ENCODE data around the gene LYSMD3. TPM values are rescaled to one million over a fixed set of nuclear protein-coding genes. Genes with fewer than 3 reads are reported as not detected.

Gene LYSMD3
- total RNA-seq, 1 experiment from 2014 or later: 14.0 TPM

DNA sequence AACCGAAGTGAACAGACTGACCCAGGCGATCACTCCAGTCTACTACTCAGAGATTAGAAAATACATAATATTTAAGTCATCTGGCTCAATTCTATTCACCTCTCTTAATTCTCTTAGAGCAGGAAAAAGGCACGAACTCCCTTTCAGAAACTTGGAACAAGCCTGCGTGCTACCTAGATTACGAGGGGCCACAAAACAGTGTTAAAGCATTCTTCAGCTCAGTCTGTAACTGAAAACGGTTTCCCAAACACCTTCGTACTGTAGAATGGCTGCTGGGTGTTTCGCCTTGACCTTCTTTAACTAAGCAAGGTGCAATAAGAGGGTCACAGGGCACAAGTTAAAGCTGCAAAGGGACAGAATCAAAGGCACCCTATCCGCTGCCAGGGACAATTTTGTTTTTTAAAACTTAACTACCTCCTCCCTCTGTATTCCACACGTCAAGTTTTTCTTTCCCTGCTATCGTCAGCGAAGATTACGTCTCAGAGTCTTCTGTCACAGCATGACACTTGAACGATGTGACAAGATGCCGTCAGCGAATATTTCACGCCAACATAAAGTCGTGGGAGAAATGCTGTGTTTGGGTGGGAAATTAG is 687 bp downstream of the LYSMD3 start:
- H3K9me3 ChIP-seq (ENCODE audit: low read depth, low read length, poor library complexity, severe bottlenecking): no peaks in the 10 kb centered on the region
- peak overlapping the region; percentile 97 for H3K4me3 ChIP-seq (ENCODE audit: low read depth, low read length, poor library complexity, severe bottlenecking)
- DNase-seq (ENCODE audit: low spot score): peak; percentile 26
- peak overlapping the region; percentile 86 for H3K27ac ChIP-seq (ENCODE audit: low read depth, low read length, poor library complexity, severe bottlenecking)
- H3K27me3 ChIP-seq (replicated peaks; ENCODE audit: insufficient read depth, low read depth, low read length, poor library complexity): peaks cover 3% of the 10 kb centered on the region
- BruUV-seq (replicated peaks): no TSS peak
- H3K36me3 ChIP-seq (ENCODE audit: insufficient read depth, low read length, poor library complexity, severe bottlenecking): peaks cover 5% of the 10 kb centered on the region
- intact Hi-C loops (cut with micrococcal nuclease; ENCODE audit: unreplicated experiment): loop anchor here (5.0 kb wide), 1 partner anchor 71 kb away; no protein-coding TSS in a partner anchor
- peaks cover 17% of the 10 kb centered on the region for H3K4me1 ChIP-seq (ENCODE audit: insufficient read depth, low read length, poor library complexity, severe bottlenecking)
- TF ChIP-seq, protein P1, sequence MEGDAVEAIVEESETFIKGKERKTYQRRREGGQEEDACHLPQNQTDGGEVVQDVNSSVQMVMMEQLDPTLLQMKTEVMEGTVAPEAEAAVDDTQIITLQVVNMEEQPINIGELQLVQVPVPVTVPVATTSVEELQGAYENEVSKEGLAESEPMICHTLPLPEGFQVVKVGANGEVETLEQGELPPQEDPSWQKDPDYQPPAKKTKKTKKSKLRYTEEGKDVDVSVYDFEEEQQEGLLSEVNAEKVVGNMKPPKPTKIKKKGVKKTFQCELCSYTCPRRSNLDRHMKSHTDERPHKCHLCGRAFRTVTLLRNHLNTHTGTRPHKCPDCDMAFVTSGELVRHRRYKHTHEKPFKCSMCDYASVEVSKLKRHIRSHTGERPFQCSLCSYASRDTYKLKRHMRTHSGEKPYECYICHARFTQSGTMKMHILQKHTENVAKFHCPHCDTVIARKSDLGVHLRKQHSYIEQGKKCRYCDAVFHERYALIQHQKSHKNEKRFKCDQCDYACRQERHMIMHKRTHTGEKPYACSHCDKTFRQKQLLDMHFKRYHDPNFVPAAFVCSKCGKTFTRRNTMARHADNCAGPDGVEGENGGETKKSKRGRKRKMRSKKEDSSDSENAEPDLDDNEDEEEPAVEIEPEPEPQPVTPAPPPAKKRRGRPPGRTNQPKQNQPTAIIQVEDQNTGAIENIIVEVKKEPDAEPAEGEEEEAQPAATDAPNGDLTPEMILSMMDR (conservative IDR thresholded peaks at IDR 0.05; ENCODE audit: low read depth, low read length): no peak
- no peak for TF ChIP-seq EZH2 (IDR thresholded peaks at IDR 0.05; ENCODE audit: borderline replicate concordance, low read depth, low read length, poor library complexity, severe bottlenecking)
- ChIA-PET CTCF (no interaction called here), POLR2A (ENCODE audit: low non-redundant PET) (no interaction called here)

DNA sequence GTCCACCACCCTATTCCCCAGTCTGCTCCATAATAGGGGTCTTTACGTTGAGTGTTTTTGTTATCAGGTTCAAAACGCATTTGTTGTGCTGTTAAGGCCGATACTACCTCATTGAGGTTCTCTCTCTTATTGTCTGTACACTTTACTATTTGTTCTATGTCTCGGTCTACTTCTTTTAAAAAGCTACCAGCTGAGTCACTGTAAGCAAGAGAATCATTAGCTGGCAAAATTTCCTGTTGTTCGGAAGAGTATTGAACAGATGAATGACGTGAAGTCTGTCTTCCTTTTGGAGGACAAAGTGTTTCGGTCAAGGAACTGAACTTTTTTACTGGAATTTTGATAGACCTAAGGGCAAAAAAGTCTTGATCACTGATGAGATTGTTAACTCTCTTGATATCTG is 10.3 kb downstream of the LYSMD3 start:
- Histone ChIP-seq H3K9me3 (ENCODE audit: low read depth, low read length, poor library complexity, severe bottlenecking) (no peaks in the 10 kb centered on the region), H3K36me3 (ENCODE audit: insufficient read depth, low read length, poor library complexity, severe bottlenecking) (no peaks in the 10 kb centered on the region), H3K4me3 (ENCODE audit: low read depth, low read length, poor library complexity, severe bottlenecking) (no peak overlapping the region), H3K27me3 (replicated peaks; ENCODE audit: insufficient read depth, low read depth, low read length, poor library complexity) (no peaks in the 10 kb centered on the region), H3K27ac (ENCODE audit: low read depth, low read length, poor library complexity, severe bottlenecking) (no peak overlapping the region), H3K4me1 (ENCODE audit: insufficient read depth, low read length, poor library complexity, severe bottlenecking) (peaks cover 20% of the 10 kb centered on the region)
- peak; percentile 36 for DNase-seq (ENCODE audit: low spot score)
- no peak for TF ChIP-seq EZH2 (IDR thresholded peaks at IDR 0.05; ENCODE audit: borderline replicate concordance, low read depth, low read length, poor library complexity, severe bottlenecking)
- TF ChIP-seq, protein P1 (conservative IDR thresholded peaks at IDR 0.05; ENCODE audit: low read depth, low read length): no peak
- ChIA-PET POLR2A (ENCODE audit: low non-redundant PET) (no interaction called here), CTCF (no interaction called here)
- no TSS peak for BruUV-seq (replicated peaks)
- intact Hi-C loops (cut with micrococcal nuclease; ENCODE audit: unreplicated experiment): no loop called here

DNA sequence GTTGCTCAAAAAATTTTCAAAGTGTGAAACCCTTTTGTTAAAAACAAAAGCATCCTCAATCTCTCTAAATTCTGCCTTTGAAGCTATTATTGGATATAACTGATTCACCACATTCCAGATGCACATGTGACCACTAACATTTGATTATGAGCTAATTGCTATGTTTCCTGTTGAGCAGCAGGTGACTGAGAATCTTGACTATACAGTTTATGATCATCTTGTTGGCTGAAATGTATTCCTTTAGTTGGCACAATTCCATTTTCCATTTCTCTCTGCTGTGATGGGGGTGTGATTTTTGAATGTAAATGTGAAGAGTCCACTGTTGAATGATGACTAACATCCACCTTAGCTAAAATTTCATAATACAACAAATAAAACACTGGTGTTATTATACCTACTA is 10.7 kb downstream of the LYSMD3 start:
- Histone ChIP-seq H3K4me1 (ENCODE audit: insufficient read depth, low read length, poor library complexity, severe bottlenecking) (peaks cover 20% of the 10 kb centered on the region), H3K9me3 (ENCODE audit: low read depth, low read length, poor library complexity, severe bottlenecking) (no peaks in the 10 kb centered on the region), H3K27ac (ENCODE audit: low read depth, low read length, poor library complexity, severe bottlenecking) (no peak overlapping the region), H3K27me3 (replicated peaks; ENCODE audit: insufficient read depth, low read depth, low read length, poor library complexity) (no peaks in the 10 kb centered on the region), H3K4me3 (ENCODE audit: low read depth, low read length, poor library complexity, severe bottlenecking) (no peak overlapping the region), H3K36me3 (ENCODE audit: insufficient read depth, low read length, poor library complexity, severe bottlenecking) (no peaks in the 10 kb centered on the region)
- DNase-seq (ENCODE audit: low spot score): peak; percentile 91
- POLR2A ChIA-PET (ENCODE audit: low non-redundant PET): no interaction called here
- TF ChIP-seq EZH2 (IDR thresholded peaks at IDR 0.05; ENCODE audit: borderline replicate concordance, low read depth, low read length, poor library complexity, severe bottlenecking): no peak
- TF ChIP-seq, protein P1 (conservative IDR thresholded peaks at IDR 0.05; ENCODE audit: low read depth, low read length): no peak
- CTCF ChIA-PET: no interaction called here
- no TSS peak for BruUV-seq (replicated peaks)
- intact Hi-C loops (cut with micrococcal nuclease; ENCODE audit: unreplicated experiment): no loop called here
